SK-N-SH treated with all-trans-retinoic acid at 6 μM for 48 hours (cell line): ENCODE results near the gene DAGLB.

ENCODE experiments used
- BACH2 ChIP-seq: fragments of 250-450 bp; sonication (Bioruptor Pico); IDR thresholded peaks from 2 replicates; pipeline ENCODE4 v1.9.0; 2021; ENCODE audit warnings: mild to moderate bottlenecking, borderline replicate concordance
- CREB5 ChIP-seq: fragments of 250-450 bp; sonication (Bioruptor Pico); IDR thresholded peaks from 2 replicates; pipeline ENCODE4 v1.5.1; 2020; ENCODE audit warnings: low read depth, mild to moderate bottlenecking, moderate library complexity
- ESRRG ChIP-seq: fragments of 250-450 bp; sonication (Bioruptor Pico); IDR thresholded peaks from 2 replicates; pipeline ENCODE4 v1.6.1; 2021; ENCODE audit warnings: mild to moderate bottlenecking
- GLIS3 ChIP-seq: fragments of 250-450 bp; sonication (Bioruptor Pico); IDR thresholded peaks from 2 replicates; pipeline ENCODE4 v1.5.0; 2020; ENCODE audit warnings: mild to moderate bottlenecking, moderate library complexity
- OSR1 ChIP-seq: fragments of 250-450 bp; sonication (Bioruptor Pico); IDR thresholded peaks from 2 replicates; pipeline ENCODE4 v1.8.0; 2022; ENCODE audit warnings: moderate library complexity, mild to moderate bottlenecking, inconsistent platforms
- PPARA ChIP-seq: fragments of 250-450 bp; sonication (Bioruptor Pico); IDR thresholded peaks from 2 replicates; pipeline ENCODE4 v1.5.0; 2020; ENCODE audit warnings: mild to moderate bottlenecking, borderline replicate concordance
- SNAI2 ChIP-seq: fragments of 250-450 bp; sonication (Bioruptor Pico); IDR thresholded peaks from 2 replicates; pipeline ENCODE4 v1.5.0; 2020; ENCODE audit warnings: mild to moderate bottlenecking, moderate library complexity
- TCF4 ChIP-seq: fragments of 250-450 bp; sonication (Bioruptor Pico); IDR thresholded peaks from 2 replicates; pipeline ENCODE4 v1.8.0; 2021; ENCODE audit warnings: mild to moderate bottlenecking, moderate library complexity, borderline replicate concordance
- ZC3H10 ChIP-seq: fragments of 250-450 bp; sonication (Bioruptor Pico); IDR thresholded peaks from 2 replicates; pipeline ENCODE4 v1.5.1; 2021; ENCODE audit warnings: mild to moderate bottlenecking, moderate library complexity
- ZFP30 ChIP-seq: fragments of 450-650 bp; formaldehyde crosslinking; IDR thresholded peaks from 2 replicates; pipeline ENCODE4 v1.5.0; 2022; ENCODE audit warnings: mild to moderate bottlenecking, moderate library complexity
- ZNF70 ChIP-seq: fragments of 450-650 bp; formaldehyde crosslinking; IDR thresholded peaks from 2 replicates; pipeline ENCODE4 v1.5.0; 2020; ENCODE audit warnings: mild to moderate bottlenecking, moderate library complexity
- ZNF8 ChIP-seq: fragments of 450-650 bp; formaldehyde crosslinking; IDR thresholded peaks from 2 replicates; pipeline ENCODE4 v1.5.0; 2020; ENCODE audit warnings: mild to moderate bottlenecking, moderate library complexity
- TF ChIP-seq, protein P1 (sequence below): fragments of 250-450 bp; sonication (Bioruptor Pico); IDR thresholded peaks from 2 replicates; pipeline ENCODE4 v1.8.0; 2020; ENCODE audit warnings: mild to moderate bottlenecking, moderate library complexity, borderline replicate concordance
- TF ChIP-seq, protein P2 (sequence below): fragments of 250-450 bp; sonication (Bioruptor Pico); IDR thresholded peaks from 2 replicates; pipeline ENCODE4 v1.8.0; 2021; ENCODE audit warnings: low read depth, mild to moderate bottlenecking, moderate library complexity, borderline replicate concordance

DNA sequence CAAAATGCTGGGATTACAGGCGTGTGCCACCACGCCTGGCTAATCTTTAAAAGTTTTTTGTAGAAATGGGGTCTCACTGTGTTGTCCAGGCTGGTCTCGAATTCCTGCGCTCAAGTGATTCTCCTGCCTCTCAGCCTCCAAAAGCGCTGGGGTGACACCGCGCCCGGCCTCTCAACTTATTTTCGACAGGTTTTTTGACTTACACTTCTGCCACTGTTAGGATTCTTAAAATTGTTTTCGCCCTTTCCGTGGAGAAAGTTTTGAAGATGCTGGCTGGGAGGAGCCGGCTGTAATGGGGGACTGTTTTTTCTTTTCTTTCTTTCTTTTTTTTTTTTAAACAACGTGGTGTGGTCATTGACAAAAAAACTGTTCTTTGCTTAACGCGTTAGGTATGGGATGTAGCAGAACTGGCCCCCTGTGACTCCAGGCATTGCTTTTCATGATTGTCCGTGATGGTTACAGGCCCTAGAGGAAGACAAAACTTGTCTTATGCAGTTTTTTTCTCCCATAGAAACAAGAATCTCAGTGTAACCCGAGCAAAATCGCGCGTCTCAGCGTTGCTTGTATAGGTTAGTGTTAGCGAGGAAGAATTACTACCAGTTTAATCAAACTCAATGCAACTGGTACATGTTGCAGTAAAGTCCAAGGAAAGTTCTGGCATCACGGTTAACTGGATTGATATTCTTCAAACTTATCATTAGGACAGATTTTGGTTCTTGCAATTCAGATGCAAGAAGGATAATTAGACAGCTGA lies 72.2 kb downstream of the DAGLB start:
- TF ChIP-seq ZC3H10 (no peak), TCF4 (CRISPR knock-in tag) (no peak), CREB5 (CRISPR knock-in tag) (no peak), PPARA (CRISPR knock-in tag) (no peak), ESRRG (CRISPR knock-in tag) (no peak), ZNF8 (CRISPR knock-in tag) (no peak), GLIS3 (CRISPR knock-in tag) (no peak), BACH2 (no peak), OSR1 (CRISPR knock-in tag) (no peak), ZNF70 (CRISPR knock-in tag) (no peak), SNAI2 (CRISPR knock-in tag) (no peak), ZFP30 (CRISPR knock-in tag) (no peak)
- TF ChIP-seq, protein P1, sequence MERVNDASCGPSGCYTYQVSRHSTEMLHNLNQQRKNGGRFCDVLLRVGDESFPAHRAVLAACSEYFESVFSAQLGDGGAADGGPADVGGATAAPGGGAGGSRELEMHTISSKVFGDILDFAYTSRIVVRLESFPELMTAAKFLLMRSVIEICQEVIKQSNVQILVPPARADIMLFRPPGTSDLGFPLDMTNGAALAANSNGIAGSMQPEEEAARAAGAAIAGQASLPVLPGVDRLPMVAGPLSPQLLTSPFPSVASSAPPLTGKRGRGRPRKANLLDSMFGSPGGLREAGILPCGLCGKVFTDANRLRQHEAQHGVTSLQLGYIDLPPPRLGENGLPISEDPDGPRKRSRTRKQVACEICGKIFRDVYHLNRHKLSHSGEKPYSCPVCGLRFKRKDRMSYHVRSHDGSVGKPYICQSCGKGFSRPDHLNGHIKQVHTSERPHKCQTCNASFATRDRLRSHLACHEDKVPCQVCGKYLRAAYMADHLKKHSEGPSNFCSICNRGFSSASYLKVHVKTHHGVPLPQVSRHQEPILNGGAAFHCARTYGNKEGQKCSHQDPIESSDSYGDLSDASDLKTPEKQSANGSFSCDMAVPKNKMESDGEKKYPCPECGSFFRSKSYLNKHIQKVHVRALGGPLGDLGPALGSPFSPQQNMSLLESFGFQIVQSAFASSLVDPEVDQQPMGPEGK (CRISPR knock-in tag) = no peak
- TF ChIP-seq, protein P2, sequence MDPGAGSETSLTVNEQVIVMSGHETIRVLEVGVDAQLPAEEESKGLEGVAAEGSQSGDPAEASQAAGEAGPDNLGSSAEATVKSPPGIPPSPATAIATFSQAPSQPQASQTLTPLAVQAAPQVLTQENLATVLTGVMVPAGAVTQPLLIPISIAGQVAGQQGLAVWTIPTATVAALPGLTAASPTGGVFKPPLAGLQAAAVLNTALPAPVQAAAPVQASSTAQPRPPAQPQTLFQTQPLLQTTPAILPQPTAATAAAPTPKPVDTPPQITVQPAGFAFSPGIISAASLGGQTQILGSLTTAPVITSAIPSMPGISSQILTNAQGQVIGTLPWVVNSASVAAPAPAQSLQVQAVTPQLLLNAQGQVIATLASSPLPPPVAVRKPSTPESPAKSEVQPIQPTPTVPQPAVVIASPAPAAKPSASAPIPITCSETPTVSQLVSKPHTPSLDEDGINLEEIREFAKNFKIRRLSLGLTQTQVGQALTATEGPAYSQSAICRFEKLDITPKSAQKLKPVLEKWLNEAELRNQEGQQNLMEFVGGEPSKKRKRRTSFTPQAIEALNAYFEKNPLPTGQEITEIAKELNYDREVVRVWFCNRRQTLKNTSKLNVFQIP = no peak
